NCI-H226 (cell line): ENCODE data around the gene TSPAN17.
A peak's percentile ranks its signal among the peaks of the same experiment; 100 is the strongest.

Experiments used
- DNase-seq: peaks from one replicate; pipeline ENCODE4 v3.0.0-alpha.2; 2015

The TSPAN17 gene

DNA sequence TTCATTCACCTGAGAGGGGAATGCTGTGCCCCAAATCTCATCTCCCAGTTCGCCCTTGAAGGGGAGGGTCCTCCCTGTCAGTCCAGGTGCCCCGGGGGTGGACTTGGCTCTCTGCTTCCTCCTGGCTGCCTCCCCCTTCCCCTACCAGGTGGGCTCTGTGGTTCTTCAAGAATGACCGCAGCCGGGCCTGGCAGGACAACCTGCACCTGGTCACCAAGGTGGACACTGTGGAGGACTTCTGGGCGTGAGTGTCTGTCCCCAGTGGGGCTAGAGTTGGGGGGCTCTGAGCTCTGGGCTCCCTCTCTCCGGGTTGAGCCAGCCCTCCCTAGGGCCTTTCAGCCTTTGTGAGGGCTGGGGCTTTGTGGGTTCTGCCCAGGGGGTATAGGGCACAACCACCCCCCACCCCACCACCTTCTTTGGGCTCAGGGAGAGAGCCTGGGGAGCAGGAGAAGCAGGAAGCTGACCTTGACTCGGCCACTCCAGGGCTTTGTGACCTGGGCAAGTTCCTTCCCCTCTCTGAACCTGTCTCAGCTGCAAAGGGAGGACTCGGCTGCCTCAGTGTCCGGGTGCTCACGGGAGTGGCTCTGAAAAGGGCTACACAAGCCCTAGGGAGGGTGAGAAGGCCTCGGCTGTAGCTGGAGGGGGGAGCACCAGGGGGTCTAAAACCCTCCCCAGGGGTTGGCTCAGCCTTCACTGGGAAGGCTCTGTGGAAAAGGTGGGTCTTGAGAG is 3.6 kb upstream of the TSPAN17 start:
- DNase-seq = no peak

DNA sequence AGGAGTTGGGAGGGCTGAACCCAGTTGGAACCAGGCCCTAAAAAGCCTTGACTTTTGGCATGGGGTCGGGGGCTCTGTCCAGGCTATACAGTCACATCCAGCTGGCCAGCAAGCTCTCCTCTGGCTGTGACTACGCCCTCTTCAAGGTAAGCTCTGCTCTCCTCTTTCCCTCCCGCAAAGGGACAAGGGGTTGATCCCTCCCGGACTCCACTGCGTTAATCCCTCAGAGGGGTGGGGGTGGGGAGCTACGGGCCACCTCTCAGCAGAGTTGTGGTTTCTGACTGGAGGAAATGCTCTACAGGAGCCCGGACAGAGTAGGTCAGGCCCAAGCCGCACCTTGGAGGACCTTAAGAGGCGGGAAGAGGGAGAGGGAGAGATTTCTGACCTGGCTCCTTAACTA is 3.0 kb upstream of the TSPAN17 start:
- no peak for DNase-seq

DNA sequence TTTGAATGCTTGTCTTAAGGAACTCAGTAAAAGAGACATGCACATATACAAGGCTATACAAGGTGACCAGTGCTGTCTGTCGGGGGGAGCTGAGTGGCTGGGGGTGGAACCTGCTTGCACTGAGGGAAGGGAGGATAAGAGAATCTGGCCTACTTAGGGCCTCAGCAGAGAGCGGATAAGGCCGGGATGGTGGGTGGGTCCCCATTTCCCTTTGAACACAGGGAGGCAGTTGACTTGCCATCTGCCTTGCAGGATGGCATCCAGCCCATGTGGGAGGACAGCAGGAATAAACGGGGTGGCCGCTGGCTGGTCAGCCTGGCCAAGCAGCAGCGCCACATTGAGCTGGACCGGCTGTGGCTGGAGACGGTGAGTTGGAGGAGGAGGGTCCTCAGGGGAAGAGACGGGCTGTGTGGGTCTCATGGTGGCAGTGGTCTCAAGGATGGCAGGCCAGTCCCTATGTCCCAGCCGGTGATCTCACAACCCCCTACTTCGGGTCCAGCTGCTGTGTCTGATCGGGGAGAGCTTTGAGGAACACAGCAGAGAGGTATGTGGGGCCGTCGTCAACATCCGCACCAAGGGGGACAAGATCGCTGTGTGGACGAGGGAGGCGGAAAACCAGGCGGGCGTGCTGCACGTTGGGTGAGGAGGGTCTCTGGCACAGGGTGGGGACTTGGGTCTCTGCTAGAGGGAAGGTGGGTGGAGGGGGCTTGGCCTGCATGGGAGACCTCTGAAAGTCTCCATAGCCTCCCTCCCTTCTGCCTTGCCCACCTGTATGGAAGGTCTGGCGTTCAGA is 2.2 kb upstream of the TSPAN17 start:
- no peak for DNase-seq

DNA sequence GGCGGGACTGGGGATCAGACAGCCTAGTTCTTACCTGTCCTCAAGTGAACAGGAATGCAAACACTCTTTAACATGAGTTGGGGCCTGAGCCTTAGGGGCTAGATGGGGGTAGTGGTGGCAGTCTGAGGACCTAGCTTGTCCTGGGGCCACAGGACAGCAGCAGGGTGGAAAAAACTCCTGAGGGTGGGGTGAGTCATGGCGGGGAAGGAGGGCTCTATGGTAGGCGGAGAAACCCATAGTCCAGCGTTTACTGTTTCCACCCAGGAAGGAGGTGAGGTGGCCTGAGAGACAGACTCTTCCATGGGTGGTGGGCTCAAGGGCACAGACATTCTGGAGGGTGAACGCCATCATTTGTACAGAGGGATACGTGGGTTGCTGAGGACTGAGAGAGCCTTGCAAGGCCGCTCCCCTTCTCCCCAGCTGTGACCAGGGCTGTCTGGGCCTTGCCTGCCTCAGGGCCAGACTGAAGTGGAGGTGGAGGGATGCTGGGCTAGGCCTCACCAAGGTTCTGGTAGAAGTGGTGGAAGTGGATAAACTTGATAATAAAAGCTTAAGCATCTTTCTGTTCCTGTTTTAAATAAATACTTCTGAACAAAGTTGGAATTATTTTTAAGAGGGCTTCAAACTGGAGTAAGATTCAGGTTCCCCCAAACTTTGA is 1.1 kb upstream of the TSPAN17 start:
- no peak for DNase-seq

DNA sequence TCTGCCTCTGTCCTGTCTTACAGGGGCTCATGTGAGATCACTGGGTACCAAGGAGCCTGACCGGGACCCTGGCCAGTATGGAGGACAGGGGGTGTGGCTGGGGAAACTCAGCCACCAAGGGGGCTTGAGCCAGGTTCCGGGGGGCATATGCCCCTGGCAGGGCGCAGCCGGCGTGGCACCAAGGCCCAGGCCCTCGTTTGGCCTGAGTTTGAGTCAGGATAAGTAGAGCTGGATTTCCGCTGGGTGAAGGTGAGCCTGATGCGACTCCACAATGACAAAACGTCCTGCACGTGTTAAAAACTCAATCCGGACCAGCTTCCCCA is 616 bp upstream of the TSPAN17 start:
- no peak for DNase-seq

DNA sequence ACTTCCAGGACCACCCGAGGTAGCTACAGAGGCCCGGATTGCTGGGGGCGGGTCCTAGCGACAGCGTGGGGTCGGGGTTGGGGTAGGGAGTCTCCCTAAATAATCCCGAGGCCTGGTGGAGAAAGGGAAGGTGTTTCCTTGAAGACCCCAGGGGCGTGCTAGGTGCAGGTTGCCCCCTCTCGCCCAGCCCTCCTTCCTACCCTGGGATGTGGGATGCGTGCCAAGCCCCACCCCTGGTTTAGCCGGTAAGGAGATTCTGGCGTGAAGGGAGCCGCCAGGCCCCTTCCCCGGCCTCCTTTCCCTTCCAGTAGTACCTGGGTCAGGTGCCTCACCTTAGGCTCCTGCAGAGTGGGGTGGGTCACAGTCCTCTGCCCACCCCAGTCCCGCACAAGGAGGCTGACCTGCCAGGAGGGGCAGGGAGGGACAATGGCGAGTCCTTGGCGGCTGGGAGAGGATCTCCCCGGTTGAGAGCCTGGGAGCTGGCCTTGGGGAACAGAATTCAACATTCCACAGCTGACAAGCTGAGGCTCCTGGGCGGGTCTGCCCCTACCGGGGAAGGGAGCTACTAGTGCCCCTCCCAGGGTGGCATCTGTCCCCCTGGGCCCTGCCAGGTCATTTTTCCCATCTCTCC is 674 bp downstream of the TSPAN17 start:
- no peak for DNase-seq

DNA sequence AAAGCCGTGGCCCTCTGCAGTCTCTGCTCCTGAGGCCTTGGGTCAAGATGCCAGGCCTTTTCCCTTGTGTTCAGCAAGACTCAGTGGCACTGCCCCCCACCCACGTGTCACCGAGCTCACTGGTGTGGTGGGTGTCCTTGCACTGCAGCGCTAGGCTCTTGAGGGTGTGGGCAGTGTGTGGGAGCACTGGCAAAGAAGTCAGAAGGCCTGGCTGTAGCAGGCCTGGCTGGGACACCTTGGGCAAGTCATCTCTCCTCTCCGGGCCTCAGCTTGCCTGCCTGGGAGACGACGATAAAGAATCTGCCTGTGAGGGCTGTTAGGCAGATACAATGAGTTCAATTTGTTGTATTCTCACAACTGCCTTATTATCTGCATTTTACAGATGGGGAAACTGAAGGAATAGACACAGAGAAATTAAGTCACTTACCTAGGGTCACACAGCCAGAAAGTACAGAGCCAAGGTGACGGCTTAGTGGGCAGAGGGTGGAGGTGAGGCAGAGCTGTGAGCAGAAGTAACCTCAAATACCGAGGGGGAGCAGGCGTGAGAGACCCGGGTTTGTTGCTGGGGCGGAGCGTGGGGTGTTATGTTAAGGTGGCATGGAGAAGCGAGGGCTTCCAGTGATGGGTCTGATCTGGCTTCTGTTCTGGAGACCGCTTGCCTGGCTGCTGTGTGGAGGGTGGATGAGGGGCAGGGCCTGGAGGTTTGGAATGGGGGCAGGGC is 1.4 kb downstream of the TSPAN17 start:
- no peak for DNase-seq

DNA sequence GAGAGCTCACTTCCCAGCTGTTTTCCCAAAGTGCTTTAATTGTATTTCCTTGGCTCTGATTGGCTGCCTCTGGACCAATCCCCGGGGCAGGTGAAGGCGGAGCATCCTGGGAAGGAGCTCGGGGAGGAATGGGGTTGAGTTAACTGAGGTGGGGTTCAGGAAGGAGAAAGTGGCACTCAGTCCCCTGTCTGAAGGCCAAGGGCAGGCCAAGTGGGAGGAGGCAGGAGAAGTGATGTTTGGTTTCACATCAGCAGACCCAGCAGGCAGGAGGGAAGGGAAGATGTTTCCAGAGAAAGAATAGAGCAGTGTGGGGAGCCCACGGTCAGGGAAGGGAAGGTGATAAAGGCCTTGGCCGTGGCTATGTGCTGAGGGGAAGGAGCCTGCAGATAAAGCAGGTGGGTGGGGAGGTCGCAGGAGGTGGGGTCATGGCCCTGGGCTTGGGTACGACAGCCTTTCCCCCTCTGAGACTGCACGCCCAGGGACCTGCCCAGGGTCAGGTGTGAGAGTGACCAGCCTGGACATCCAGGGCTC is 3.1 kb downstream of the TSPAN17 start:
- no peak for DNase-seq

DNA sequence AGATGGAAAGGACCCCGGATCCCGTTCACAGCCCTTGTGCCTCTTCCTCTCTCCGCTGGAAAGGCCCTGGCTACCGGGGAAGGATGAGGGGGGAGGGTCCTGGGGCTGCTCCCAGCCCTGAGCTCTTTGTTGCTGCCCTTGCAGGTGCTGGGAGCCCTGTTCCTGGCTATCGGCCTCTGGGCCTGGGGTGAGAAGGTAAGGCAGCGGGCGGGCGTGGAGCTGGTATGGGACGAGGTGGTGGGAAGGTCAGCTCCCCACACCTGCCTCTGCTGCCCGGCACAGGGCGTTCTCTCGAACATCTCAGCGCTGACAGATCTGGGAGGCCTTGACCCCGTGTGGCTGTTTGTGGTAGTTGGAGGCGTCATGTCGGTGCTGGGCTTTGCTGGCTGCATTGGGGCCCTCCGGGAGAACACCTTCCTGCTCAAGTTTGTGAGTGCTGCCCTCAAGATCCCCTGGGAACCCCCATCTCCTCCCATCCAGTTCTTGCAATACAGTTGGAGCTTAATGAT is 4.2 kb downstream of the TSPAN17 start:
- no peak for DNase-seq

DNA sequence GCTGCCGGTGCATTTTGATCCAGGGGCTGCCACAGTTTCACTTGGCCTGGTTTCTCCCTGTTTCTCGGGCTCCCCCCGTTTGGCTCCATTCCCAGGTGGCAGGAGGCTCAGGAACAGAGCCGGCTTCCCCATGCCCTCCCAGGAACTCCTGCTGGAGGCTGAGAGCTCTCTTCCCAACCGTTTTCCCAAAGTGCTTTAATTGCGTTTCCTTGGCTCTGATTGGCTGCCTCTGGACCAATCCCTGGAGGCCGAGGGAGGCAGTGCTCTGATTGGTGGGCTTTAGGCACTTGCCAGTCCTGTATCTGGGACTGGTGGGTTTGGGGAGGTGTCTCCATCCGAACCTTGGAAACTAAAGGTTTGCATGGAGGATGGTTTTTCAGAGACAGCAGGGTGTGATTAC is 4.9 kb downstream of the TSPAN17 start:
- DNase-seq = no peak

DNA sequence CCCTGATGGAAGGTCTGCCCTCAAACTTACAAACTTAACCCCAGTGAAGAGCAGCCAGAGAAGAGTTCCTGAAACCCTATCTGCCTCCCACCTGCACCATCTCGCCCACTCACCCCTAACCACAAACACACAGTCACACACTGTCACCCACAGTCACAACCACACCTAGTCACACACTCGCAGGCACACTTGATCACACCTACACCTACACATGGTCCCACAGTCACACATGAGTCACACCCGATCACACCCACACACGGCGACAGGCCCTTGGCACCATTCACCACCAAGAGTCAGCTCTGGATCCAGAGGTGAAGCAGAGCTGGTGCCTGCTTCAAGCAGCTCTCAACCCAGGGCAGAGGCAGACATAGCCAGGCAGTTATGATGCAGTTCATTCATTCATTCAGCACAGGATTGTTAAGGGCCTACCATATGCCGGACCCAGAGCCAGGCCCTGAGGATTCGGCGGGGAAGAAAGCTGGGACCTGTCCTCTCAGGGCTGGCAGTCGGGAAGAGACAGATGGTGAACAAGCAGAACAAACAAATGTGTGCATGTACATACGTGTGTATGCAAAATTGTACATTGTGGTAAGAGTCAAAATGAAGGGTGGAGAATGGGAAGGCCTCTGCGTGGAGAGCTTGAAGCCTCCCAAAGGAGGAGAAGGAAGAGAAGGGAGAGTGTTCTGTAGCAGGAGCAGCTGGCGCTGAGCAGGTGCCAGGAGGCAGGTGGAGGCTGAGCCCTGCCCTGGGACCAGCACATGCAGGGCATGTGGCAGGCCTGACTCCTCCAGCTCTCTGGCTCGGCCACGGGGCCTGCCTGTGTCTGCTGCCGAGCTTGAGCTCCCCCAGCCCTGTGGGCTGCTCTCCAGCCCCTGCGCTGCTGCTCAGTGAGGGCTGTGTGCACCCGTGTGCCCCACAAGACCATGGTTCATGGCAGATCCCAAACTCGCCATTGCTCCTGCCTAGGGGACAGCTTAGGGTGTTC is 6.4 kb downstream of the TSPAN17 start:
- DNase-seq = no peak

DNA sequence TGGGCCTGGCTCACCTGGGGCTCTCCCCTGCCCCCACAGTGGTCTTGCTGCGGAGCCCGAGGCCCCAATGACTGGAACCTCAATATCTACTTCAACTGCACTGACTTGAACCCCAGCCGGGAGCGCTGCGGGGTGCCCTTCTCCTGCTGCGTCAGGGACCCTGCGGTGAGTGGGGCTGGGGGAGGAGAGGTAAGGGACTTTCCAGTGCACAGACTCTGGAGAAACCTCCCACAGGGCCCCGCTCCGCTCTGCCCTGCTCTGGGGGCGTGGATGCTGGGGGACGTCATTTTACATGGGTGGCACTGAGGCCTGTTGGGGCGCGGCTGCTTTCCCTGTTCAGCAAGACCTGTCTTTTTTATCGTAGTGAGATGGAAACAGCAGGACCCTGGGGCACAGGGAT is 7.6 kb downstream of the TSPAN17 start:
- no peak for DNase-seq

DNA sequence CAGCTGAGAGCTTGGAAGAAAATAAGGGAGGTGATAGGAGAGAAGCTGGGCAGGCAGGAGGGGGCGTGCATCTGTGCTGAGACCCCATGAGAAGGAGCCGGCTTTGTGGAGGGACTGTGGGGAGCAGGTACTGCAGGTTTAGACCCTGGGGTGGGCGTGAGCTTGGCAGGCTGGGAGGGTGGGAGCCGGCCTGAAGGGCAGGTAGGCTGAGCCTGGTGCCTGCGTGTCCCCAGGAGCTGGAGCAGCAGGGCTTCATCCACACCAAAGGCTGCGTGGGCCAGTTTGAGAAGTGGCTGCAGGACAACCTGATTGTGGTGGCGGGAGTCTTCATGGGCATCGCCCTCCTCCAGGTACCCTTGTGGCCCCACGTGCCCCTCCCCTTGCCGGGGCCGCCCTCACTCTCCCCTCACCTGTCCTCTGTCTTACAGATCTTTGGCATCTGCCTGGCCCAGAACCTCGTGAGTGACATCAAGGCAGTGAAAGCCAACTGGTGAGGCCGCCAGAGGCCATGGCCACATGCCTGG is 9.2 kb downstream of the TSPAN17 start:
- no peak for DNase-seq

DNA sequence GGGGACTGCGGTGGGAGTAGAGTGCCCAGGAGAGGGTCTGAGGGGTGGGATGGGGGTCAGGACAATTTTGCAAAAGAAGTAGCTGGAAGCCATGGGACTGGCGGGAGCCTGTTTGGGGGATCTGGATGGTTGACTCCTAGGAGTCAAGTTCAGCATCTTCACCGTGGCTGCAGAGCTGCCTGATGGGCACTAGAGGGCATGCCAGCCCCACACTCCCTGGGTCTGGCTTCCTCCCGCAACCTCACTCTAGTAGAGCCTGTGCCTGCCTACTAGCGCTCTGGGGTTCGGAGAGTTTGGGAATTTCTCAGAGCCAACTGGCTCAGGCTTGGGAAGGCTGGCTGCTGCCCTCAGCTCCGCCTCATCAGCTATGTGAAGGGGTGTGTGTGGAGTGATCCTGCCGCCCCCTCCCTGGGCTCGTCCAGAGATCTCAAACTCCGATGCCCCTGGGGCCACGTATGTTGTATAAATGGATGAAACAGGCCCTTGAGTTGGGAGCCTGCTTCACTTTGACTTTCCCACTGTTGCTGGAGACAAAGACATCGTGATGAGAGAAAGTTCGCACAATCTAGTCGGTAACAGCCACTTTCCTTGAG is 10.8 kb downstream of the TSPAN17 start:
- DNase-seq = peak; percentile 35

DNA sequence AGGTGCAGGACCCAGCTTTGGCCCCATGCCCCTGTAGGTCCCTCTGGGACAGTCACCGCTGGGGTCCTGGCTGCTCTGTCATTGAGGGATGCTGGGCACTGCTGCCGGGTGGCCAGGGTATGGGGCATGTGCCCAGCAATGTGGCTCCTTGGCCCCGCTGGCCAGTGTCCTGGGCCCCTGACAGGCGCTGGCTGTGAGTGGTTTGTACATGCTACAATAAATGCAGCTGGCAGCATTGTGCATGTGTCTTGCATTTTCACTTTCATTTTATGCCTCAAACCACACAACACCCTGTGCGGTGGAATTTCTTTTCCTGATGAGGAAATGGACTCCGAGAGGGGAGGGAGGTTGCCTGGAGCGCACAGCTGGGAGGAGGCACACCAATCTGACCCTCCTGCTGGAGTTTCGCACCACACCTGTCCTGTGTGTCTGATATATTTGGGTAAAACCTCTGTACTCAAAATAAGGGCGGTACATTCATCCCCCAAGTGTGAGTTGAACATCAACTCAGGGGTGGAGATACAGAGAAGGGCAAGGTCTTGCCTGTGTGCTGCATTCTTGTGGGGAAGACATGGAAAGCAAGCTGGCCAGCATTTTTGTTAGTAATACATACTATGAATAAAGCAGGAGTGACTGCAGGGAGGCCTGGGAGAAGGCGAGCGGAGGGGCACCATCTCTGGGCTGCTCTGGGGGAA is 11.7 kb downstream of the TSPAN17 start:
- DNase-seq = peak; percentile 10

DNA sequence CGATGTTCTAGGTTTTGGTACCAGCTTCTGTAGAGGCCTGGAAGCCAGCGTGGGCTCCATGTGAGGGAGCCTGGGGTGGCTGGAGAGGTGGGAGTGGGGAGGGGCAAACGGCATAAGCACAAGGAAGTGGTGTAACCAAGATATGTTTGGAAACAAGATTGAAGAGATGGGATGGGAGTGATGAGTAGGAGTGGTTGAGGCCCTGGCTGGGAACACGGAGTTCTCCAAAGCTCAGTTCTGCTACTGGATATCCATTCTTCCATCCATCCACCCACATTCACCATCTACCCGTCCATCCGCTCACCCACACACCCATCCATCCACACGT is 12.2 kb downstream of the TSPAN17 start:
- no peak for DNase-seq

DNA sequence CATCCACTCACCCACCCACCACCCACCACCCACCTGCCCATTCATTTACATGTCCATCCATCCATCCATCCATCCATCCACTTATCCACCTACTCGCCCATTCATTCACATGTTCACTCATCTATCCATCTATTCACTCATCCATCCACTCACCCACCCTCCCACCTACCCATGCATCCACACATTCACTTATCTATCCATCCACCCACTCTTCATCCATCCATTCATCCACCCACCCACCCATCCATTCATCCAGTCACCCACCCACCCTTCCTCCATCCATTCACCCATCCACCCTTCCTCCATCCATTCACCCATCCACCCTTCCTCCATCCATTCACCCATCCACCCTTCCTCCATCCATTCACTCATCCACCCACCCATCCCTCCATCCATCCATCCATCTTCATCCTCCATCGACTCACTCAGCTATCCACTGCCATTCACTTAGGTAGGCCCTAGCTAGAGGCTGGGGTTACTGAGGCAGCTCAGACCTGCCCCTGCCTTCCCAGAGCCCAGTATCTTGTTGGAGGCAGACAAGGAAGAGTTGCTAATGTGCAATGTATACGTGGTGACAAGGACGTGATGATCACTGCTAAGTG is 12.7 kb downstream of the TSPAN17 start:
- no peak for DNase-seq

DNA sequence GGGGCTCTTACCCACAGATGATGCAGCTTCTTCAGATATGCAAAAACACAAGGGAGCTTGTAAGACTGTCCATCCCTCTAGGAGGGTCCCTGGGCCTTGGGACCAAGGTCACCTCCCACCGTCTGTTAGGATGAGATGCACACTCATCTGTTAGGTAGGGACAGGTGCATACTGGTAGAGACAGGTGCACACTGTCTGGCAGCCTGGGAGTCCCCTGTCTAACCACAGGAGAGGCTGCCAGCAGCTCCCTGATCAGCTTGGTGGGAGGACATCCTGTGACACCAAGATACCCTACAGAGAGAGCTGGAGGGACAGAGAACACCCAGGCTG is 13.2 kb downstream of the TSPAN17 start:
- DNase-seq = no peak

DNA sequence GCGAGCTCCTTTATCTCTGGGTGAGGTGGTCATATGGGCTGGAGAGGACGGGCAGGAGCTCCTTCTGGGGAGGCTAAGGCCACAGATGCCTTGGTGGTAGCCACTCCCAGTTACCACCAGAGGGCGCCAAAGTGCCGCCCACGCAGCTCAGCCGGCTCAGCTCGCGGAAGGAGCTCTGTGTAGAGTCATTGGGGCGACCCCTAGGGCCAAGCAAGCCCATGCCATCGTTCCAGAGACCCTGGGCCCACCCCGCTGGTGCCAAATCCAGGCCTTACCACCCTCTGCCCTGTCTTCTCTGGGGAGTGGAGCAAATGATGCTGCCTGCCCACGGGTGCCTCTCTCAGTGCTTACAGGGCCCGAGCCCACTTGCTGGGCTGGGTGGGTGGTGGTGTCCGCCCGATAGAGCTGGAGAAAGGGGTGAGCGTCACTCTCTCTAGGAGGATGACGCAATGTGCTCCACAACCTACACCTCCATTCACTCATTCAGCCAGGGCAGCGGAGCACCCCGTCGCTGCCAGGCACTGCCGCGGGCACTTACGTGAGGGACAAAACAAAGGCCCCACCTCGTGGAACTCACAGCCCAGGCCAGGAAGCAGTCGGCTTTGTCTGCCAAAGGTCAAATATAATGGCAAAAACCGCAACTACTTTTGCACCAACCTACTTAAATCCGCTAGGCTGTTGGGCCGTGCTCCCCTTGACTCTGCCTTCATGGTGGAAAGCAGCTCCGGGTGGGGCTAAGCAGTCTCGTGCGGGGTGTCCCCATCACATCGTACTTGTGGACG is 13.8 kb downstream of the TSPAN17 start:
- peak; percentile 47 for DNase-seq
